K562 (cell line): ENCODE results near the gene NRTN. TPM values are rescaled to one million over a fixed set of nuclear protein-coding genes. Genes with fewer than 3 reads are reported as not detected.

Source experiments
- ATAC-seq: fragments of 200-7000 bp; cut with Tn5 transposase; 3 replicates; pipeline ENCODE4 v1.9.1; 2020; ENCODE audit warnings: moderate library complexity
- BruUV-seq: library from RNA; stranded (reverse); fragments of 400-500 nt; replicated peaks from 2 replicates; lab custom pipeline; 2021; lab: Mats Ljungman, UMichigan
- CTCF ChIA-PET: fragments of 300-600 bp; formaldehyde crosslinking; extraction: SDS; loops from one replicate; lab custom pipeline; 2021; ENCODE audit warnings: low intra/inter-chr PET ratio; lab: Yijun Ruan, JAX
- POLR2A ChIA-PET: fragments of 300-600, 350-650 bp; sonication (Branson Sonifier 250); formaldehyde crosslinking; extraction: SDS; loops from one replicate; lab custom pipeline; 2021; ENCODE audit warnings: antibody characterized with exemption, inconsistent platforms; lab: Yijun Ruan, JAX
- DNase-seq, 4 experiments: peaks; one replicate each; pipeline versions ENCODE4 v3.0.0 to v3.0.0-alpha.2; 2011 to 2018; ENCODE audit warnings: low spot score in 3 of 4, mixed read lengths in 3 of 4; ENCODE audit errors: extremely low read depth in 1 of 4
- FAIRE-seq: peaks from 2 replicates; lab custom pipeline; 2011; peaks lifted over from hg19 to GRCh38; lab: Jason Lieb, UNC
- H2AFZ ChIP-seq: 2 replicates; pipeline ENCODE4 v1.6.0; 2011; ENCODE audit warnings: low read depth, low read length, control low read depth, inconsistent platforms
- H3K27ac ChIP-seq: fragments of 200-600 bp; 3 replicates; pipeline ENCODE4 v1.8.0; 2011; ENCODE audit warnings: low read depth, mild to moderate bottlenecking, control low read depth, inconsistent platforms, low read length, moderate library complexity, mixed read lengths; ENCODE audit errors: extremely low read depth
- H3K27me3 ChIP-seq, 2 experiments: fragments of 300-600 bp in 1 of 2; 2 replicates in 1 of 2; 3 replicates in 1 of 2; pipeline versions ENCODE4 v1.6.0 to v1.8.0; 2011; ENCODE audit warnings: inconsistent platforms in 2 of 2, low read length in 2 of 2, mild to moderate bottlenecking in 1 of 2, mixed read lengths in 1 of 2, moderate library complexity in 1 of 2; ENCODE audit not compliant: control insufficient read depth in 2 of 2, insufficient read depth in 2 of 2
- H3K36me3 ChIP-seq: fragments of 300-600 bp; 3 replicates; pipeline ENCODE4 v1.8.0; 2011; ENCODE audit warnings: mild to moderate bottlenecking, low read length, inconsistent platforms; ENCODE audit not compliant: control insufficient read depth, insufficient read depth
- H3K4me1 ChIP-seq, 2 experiments: fragments of 200-600 bp in 1 of 2; replicated peaks in 1 of 2; 2 replicates in 1 of 2; 3 replicates in 1 of 2; pipeline versions ENCODE4 v1.5.1 to v1.8.0; 2011; ENCODE audit warnings: inconsistent platforms in 2 of 2, low read length in 2 of 2, mild to moderate bottlenecking in 1 of 2, mixed read lengths in 1 of 2, moderate library complexity in 1 of 2; ENCODE audit not compliant: control insufficient read depth in 2 of 2, insufficient read depth in 2 of 2
- H3K4me2 ChIP-seq: 2 replicates; pipeline ENCODE4 v1.6.1; 2011; ENCODE audit warnings: low read length, control low read depth, inconsistent platforms, mixed read lengths; ENCODE audit not compliant: insufficient read depth
- H3K4me3 ChIP-seq: fragments of 200-600 bp; sonication (generic), shearing (Covaris generic); 2 replicates; pipeline ENCODE4 v1.5.1; 2016; ENCODE audit warnings: control low read depth, inconsistent platforms
- H3K79me2 ChIP-seq: fragments of 200-600 bp; 3 replicates; pipeline ENCODE4 v1.8.0; 2011; ENCODE audit warnings: low read length, inconsistent platforms; ENCODE audit not compliant: control insufficient read depth, insufficient read depth
- H3K9ac ChIP-seq, 2 experiments: 2 replicates each; pipeline versions ENCODE4 v1.6.0 to v1.6.1; 2011; ENCODE audit warnings: low read depth in 2 of 2, low read length in 2 of 2, control low read depth in 1 of 2, inconsistent platforms in 1 of 2, mild to moderate bottlenecking in 1 of 2, mixed read lengths in 1 of 2; ENCODE audit not compliant: insufficient read depth in 1 of 2
- H3K9me1 ChIP-seq: one replicate; pipeline ENCODE4 v1.6.0; 2011; ENCODE audit warnings: inconsistent platforms, mild to moderate bottlenecking, low read length, moderate library complexity; ENCODE audit not compliant: control insufficient read depth, insufficient read depth
- H3K9me3 ChIP-seq: replicated peaks from 2 replicates; pipeline ENCODE4 v1.5.1; 2011; ENCODE audit warnings: low read depth, low read length, inconsistent platforms; ENCODE audit not compliant: control insufficient read depth, insufficient read depth
- H4K20me1 ChIP-seq: replicated peaks from 2 replicates; pipeline ENCODE4 v1.6.1; 2011; ENCODE audit warnings: low read length, inconsistent platforms, mixed read lengths; ENCODE audit not compliant: control insufficient read depth, insufficient read depth
- ATF7 ChIP-seq: fragments of 450-650 bp; IDR thresholded peaks from 2 replicates; pipeline ENCODE4 v1.7.1; 2014; ENCODE audit warnings: mild to moderate bottlenecking, moderate library complexity
- ETV1 ChIP-seq: fragments of 450-650 bp; conservative IDR thresholded peaks from 2 replicates; pipeline ENCODE4 v1.6.1; 2016; ENCODE audit warnings: missing genetic modification characterization, control low read depth, low read depth, missing compliant biosample characterization
- HNRNPLL ChIP-seq: fragments of 200-400 bp; formaldehyde crosslinking; IDR thresholded peaks from 2 replicates; pipeline ENCODE4 v1.6.1; 2017; ENCODE audit warnings: low read length, low read depth, mild to moderate bottlenecking; ENCODE audit not compliant: poor library complexity, severe bottlenecking
- IRF2 ChIP-seq: sonication (generic); formaldehyde crosslinking; IDR thresholded peaks from 2 replicates; pipeline ENCODE4 v1.8.1; 2022; ENCODE audit warnings: mild to moderate bottlenecking, missing genetic modification reagents
- MIER1 ChIP-seq: fragments of 450-650 bp; IDR thresholded peaks from 2 replicates; pipeline ENCODE4 v1.6.1; 2016; ENCODE audit warnings: antibody characterized with exemption, mild to moderate bottlenecking, low read depth
- NBN ChIP-seq: fragments of 450-650 bp; IDR thresholded peaks from 2 replicates; pipeline ENCODE4 v1.6.1; 2016; ENCODE audit warnings: low read depth, mild to moderate bottlenecking
- NFE2 ChIP-seq: IDR thresholded peaks from 2 replicates; pipeline ENCODE4 v1.6.1; 2014; ENCODE audit warnings: antibody characterized with exemption, low read depth
- PURB ChIP-seq: sonication (generic); formaldehyde crosslinking; IDR thresholded peaks from 2 replicates; pipeline ENCODE4 v1.9.0; 2021; ENCODE audit warnings: low read depth, mild to moderate bottlenecking, missing genetic modification reagents
- SRSF3 ChIP-seq: fragments of 200-400 bp; formaldehyde crosslinking; IDR thresholded peaks from 2 replicates; pipeline ENCODE4 v1.6.1; 2016; ENCODE audit warnings: mild to moderate bottlenecking, low read length, moderate library complexity; ENCODE audit not compliant: insufficient read depth
- XRCC5 ChIP-seq: fragments of 200-400 bp; formaldehyde crosslinking; IDR thresholded peaks from 2 replicates; pipeline ENCODE4 v1.6.1; 2017; ENCODE audit warnings: low read depth, mild to moderate bottlenecking, low read length
- ZNF24 ChIP-seq: fragments of 450-650 bp; IDR thresholded peaks from 2 replicates; pipeline ENCODE4 v1.6.1; 2016
- ZNF561 ChIP-seq: fragments of 450-650 bp; formaldehyde crosslinking; conservative IDR thresholded peaks from 2 replicates; pipeline ENCODE4 v1.4.0; 2020; ENCODE audit warnings: mild to moderate bottlenecking, moderate library complexity
- ZNF717 ChIP-seq: fragments of 250-450 bp; sonication (Bioruptor Pico); IDR thresholded peaks from 2 replicates; pipeline ENCODE4 v1.5.0; 2021
- WGBS: fragments of 100-300 bp; shearing (Covaris generic); methylation state at CpG from one replicate; pipeline ENCODE4 v1.1.6; 2016; ENCODE audit warnings: low coverage, mixed read lengths; ENCODE audit not compliant: insufficient coverage; ENCODE audit errors: missing lambda C conversion rate; 5-methylcytosine and 5-hydroxymethylcytosine counted together
- in situ Hi-C: fragments of 300-500 bp; cut with MboI; formaldehyde crosslinking; loops from 4 replicates; pipeline ENCODE4 v1.15.0; 2018; ENCODE audit warnings: inconsistent platforms, mixed read lengths
- intact Hi-C: fragments of 100-400 bp; cut with micrococcal nuclease; formaldehyde crosslinking; loops from 2 replicates; pipeline ENCODE4 v1.14.2; 2022
- polyA plus RNA-seq, 8 experiments: library from polyadenylated mRNA; depleted of rRNA in 4 of 8; stranded (reverse) in 5 of 8; unstranded in 3 of 8; fragments of >200 nt; fragmentation: Nextera tagmentation in 2 of 8; fragmentation: Illumina TruSeq in 1 of 8; extraction: Ambion mirVana in 2 of 8; extraction: Trizol in 1 of 8; gene quantifications; 2 replicates each; pipeline versions ENCODE4 v1.2.1 to v1.2.3, GENCODE V29; 2011 to 2014; ENCODE audit warnings: inconsistent platforms in 1 of 8, missing spikeins in 1 of 8
- total RNA-seq, 7 experiments: library from RNA; depleted of rRNA in 6 of 7; stranded (reverse); fragments of >200 nt in 6 of 7; fragmentation: Illumina TruSeq in 2 of 7; extraction: Trizol in 2 of 7; gene quantifications; 2 replicates each; pipeline versions ENCODE4 v1.2.1 to v1.2.3, GENCODE V29; 2011 to 2021; ENCODE audit warnings: low replicate concordance in 1 of 7
- TF ChIP-seq, protein P1 (sequence below): fragments of 250-450 bp; sonication (Bioruptor Pico); IDR thresholded peaks from 2 replicates; pipeline ENCODE4 v1.4.0; 2020; ENCODE audit warnings: mild to moderate bottlenecking, moderate library complexity, borderline replicate concordance
- TF ChIP-seq, protein P2 (sequence below): fragments of 250-450 bp; sonication (Bioruptor Pico); IDR thresholded peaks from 2 replicates; pipeline ENCODE4 v1.5.0; 2020; ENCODE audit warnings: mild to moderate bottlenecking, borderline replicate concordance
- TF ChIP-seq, protein P3 (sequence below): fragments of 450-650 bp; IDR thresholded peaks from 2 replicates; pipeline ENCODE4 v1.6.1; 2014; ENCODE audit warnings: low read depth, mild to moderate bottlenecking, moderate library complexity, borderline replicate concordance

The NRTN gene
- total and polyA plus RNA-seq, 9 of the 15 experiments (the other 6 are each of a cell fraction or from before 2014, with no cell fraction given) = 0.62 to 8.1 (median 1.6) TPM; not detected in 2

DNA sequence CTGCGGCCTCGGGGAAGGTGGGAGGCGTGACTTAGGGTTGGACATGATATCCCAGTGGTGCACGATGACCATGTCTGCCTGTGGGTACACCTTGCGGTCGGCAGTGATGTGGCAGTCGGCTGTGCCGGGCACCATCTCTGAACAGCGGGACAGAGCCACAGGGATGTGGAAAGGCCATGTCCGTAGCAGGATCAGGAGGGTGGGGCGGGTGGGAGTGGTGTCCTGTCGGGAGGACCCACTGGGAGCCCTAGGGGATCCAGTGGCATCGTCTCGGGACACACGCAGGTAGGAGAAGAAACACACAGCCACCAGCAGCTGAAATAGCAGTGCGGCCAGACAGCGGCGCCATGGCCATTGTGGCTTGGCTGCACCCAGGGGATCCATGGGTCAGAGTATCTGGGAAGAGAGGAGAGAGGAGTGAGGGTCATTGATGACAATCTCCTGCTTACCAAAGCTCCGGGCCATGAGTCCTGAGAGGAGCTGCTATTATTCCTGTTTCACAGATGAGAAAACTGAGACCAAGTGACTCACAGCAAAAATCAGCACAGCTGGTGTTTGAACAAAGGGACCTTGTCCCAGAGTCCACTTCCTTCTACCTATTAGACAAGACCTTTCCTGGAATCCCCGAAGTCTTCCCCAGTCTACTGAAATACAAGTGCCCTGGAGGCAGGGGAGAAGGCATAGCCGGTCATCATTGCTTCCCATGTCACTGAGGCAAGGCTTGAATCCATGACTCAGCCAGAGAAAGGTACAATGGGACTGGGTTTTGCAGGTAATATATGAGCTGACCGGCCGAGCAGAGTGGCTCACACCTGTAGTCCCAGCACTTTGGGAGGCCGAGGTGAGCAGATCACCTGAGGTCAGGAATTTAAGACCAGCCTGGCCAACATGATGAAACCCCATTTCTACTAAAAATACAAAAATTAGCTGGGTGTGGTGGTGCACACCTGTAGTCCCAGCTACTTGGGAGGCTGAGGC, 39.9 kb downstream of the NRTN start:
- CTCF ChIA-PET = no interaction called here
- BruUV-seq = no TSS peak

More for the DNA sequence above, 39.9 kb downstream of the NRTN start:
- intact Hi-C loops (no loop called here), in situ Hi-C loops (no loop called here)
- H3K79me2 ChIP-seq = no peaks in the 10 kb centered on the region
- H3K4me2 ChIP-seq = no peak overlapping the region
- FAIRE-seq = no peak
- H3K9me3 ChIP-seq = no peaks in the 10 kb centered on the region
- peaks cover 16 to 31% of the 10 kb centered on the region in 2 experiments for H3K27me3 ChIP-seq
- peaks cover 0 to 6% of the 10 kb centered on the region in 2 experiments; a peak in 2 of 5 replicates for H3K4me1 ChIP-seq
- H4K20me1 ChIP-seq = no peaks in the 10 kb centered on the region
- DNase-seq = no peak
- WGBS = 10% methylated on average over 23 of the region's 24 CpGs
- H3K4me3 ChIP-seq = no peak overlapping the region
- no peak overlapping the region for H2AFZ ChIP-seq
- H3K36me3 ChIP-seq = no peaks in the 10 kb centered on the region
- H3K9me1 ChIP-seq = no peaks in the 10 kb centered on the region
- no peak overlapping the region for H3K9ac ChIP-seq
- ATAC-seq = no peak
- TF ChIP-seq PURB (CRISPR knock-in tag) (no peak), ZNF24 (no peak), ZNF561 (CRISPR knock-in tag) (no peak), ATF7 (no peak), HNRNPLL (no peak), ZNF717 (CRISPR knock-in tag) (no peak), NFE2 (no peak), MIER1 (no peak), XRCC5 (no peak), NBN (no peak), SRSF3 (no peak), IRF2 (CRISPR knock-in tag) (no peak), ETV1 (tag) (no peak)
- TF ChIP-seq, protein P1, sequence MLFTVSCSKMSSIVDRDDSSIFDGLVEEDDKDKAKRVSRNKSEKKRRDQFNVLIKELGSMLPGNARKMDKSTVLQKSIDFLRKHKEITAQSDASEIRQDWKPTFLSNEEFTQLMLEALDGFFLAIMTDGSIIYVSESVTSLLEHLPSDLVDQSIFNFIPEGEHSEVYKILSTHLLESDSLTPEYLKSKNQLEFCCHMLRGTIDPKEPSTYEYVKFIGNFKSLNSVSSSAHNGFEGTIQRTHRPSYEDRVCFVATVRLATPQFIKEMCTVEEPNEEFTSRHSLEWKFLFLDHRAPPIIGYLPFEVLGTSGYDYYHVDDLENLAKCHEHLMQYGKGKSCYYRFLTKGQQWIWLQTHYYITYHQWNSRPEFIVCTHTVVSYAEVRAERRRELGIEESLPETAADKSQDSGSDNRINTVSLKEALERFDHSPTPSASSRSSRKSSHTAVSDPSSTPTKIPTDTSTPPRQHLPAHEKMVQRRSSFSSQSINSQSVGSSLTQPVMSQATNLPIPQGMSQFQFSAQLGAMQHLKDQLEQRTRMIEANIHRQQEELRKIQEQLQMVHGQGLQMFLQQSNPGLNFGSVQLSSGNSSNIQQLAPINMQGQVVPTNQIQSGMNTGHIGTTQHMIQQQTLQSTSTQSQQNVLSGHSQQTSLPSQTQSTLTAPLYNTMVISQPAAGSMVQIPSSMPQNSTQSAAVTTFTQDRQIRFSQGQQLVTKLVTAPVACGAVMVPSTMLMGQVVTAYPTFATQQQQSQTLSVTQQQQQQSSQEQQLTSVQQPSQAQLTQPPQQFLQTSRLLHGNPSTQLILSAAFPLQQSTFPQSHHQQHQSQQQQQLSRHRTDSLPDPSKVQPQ (CRISPR knock-in tag) = no peak
- TF ChIP-seq, protein P2, sequence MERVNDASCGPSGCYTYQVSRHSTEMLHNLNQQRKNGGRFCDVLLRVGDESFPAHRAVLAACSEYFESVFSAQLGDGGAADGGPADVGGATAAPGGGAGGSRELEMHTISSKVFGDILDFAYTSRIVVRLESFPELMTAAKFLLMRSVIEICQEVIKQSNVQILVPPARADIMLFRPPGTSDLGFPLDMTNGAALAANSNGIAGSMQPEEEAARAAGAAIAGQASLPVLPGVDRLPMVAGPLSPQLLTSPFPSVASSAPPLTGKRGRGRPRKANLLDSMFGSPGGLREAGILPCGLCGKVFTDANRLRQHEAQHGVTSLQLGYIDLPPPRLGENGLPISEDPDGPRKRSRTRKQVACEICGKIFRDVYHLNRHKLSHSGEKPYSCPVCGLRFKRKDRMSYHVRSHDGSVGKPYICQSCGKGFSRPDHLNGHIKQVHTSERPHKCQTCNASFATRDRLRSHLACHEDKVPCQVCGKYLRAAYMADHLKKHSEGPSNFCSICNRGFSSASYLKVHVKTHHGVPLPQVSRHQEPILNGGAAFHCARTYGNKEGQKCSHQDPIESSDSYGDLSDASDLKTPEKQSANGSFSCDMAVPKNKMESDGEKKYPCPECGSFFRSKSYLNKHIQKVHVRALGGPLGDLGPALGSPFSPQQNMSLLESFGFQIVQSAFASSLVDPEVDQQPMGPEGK (CRISPR knock-in tag) = no peak
- TF ChIP-seq, protein P3, sequence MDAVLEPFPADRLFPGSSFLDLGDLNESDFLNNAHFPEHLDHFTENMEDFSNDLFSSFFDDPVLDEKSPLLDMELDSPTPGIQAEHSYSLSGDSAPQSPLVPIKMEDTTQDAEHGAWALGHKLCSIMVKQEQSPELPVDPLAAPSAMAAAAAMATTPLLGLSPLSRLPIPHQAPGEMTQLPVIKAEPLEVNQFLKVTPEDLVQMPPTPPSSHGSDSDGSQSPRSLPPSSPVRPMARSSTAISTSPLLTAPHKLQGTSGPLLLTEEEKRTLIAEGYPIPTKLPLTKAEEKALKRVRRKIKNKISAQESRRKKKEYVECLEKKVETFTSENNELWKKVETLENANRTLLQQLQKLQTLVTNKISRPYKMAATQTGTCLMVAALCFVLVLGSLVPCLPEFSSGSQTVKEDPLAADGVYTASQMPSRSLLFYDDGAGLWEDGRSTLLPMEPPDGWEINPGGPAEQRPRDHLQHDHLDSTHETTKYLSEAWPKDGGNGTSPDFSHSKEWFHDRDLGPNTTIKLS = no peak
- POLR2A ChIA-PET = interaction anchor here (3.0 kb wide), 1 partner anchor 17 kb away, joined by 13 read pairs; no protein-coding TSS in a partner anchor
- H3K27ac ChIP-seq = no peak overlapping the region
